Parathyroid adenoma (tissue), 2 donors: ENCODE results near the gene CACNA1C.

ENCODE experiments used
- H2AFZ ChIP-seq: fragments of 300-600 bp; sonication (generic); one replicate; pipeline ENCODE4 v1.7.0; 2017; ENCODE audit warnings: antibody characterized with exemption, mild to moderate bottlenecking
- H3K27ac ChIP-seq: fragments of 300-600 bp; sonication (generic); one replicate; pipeline ENCODE4 v1.7.0; 2017
- H3K27me3 ChIP-seq: fragments of 300-600 bp; sonication (generic); one replicate; pipeline ENCODE4 v1.7.0; 2017; ENCODE audit warnings: low read length; ENCODE audit not compliant: control insufficient read depth, insufficient read depth
- H3K36me3 ChIP-seq: fragments of 300-600 bp; sonication (generic); one replicate; pipeline ENCODE4 v1.7.0; 2017; ENCODE audit warnings: low read length; ENCODE audit not compliant: control insufficient read depth, insufficient read depth
- H3K4me1 ChIP-seq: fragments of 300-600 bp; sonication (generic); one replicate; pipeline ENCODE4 v1.7.0; 2017; ENCODE audit warnings: control low read depth
- H3K4me2 ChIP-seq: fragments of 300-600 bp; sonication (generic); one replicate; pipeline ENCODE4 v1.7.0; 2017; ENCODE audit warnings: low read length
- H3K4me3 ChIP-seq: fragments of 300-600 bp; sonication (generic); one replicate; pipeline ENCODE4 v1.7.0; 2017; ENCODE audit warnings: low read depth, low read length
- H3K79me2 ChIP-seq: fragments of 300-600 bp; sonication (generic); one replicate; pipeline ENCODE4 v1.7.0; 2017; ENCODE audit warnings: control low read depth
- H3K9ac ChIP-seq: fragments of 300-600 bp; sonication (generic); one replicate; pipeline ENCODE4 v1.7.0; 2017; ENCODE audit warnings: mild to moderate bottlenecking
- H3K9me3 ChIP-seq: fragments of 300-600 bp; sonication (generic); one replicate; pipeline ENCODE4 v1.7.0; 2017; ENCODE audit warnings: low read length; ENCODE audit not compliant: control insufficient read depth
- CTCF ChIP-seq: fragments of 300-600 bp; sonication (generic); IDR thresholded peaks from one replicate; pipeline ENCODE4 v1.7.0; 2017; ENCODE audit warnings: antibody characterized with exemption, mild to moderate bottlenecking
- donor health status: primary hyperparathyroidism.

The CACNA1C gene

GRCh38 chr12:2264651-2265232, 212.0 kb downstream of the CACNA1C start:
- no peak overlapping the region for H3K27ac ChIP-seq
- H3K9me3 ChIP-seq = no peaks in the 10 kb centered on the region
- H2AFZ ChIP-seq = no peak overlapping the region
- H3K4me3 ChIP-seq = no peak overlapping the region
- no peak overlapping the region for H3K9ac ChIP-seq
- H3K4me2 ChIP-seq = no peak overlapping the region
- H3K36me3 ChIP-seq = no peaks in the 10 kb centered on the region
- no peaks in the 10 kb centered on the region for H3K27me3 ChIP-seq
- no peaks in the 10 kb centered on the region for H3K79me2 ChIP-seq
- H3K4me1 ChIP-seq = no peaks in the 10 kb centered on the region
- no peak for TF ChIP-seq CTCF

GRCh38 chr12:2265461-2266167, 212.8 kb downstream of the CACNA1C start:
- H3K27me3 ChIP-seq = no peaks in the 10 kb centered on the region
- no peak overlapping the region for H3K4me3 ChIP-seq
- H3K9ac ChIP-seq = no peak overlapping the region
- no peaks in the 10 kb centered on the region for H3K36me3 ChIP-seq
- no peaks in the 10 kb centered on the region for H3K9me3 ChIP-seq
- no peak overlapping the region for H3K27ac ChIP-seq
- no peak overlapping the region for H2AFZ ChIP-seq
- no peaks in the 10 kb centered on the region for H3K4me1 ChIP-seq
- no peak overlapping the region for H3K4me2 ChIP-seq
- TF ChIP-seq CTCF = no peak
- no peaks in the 10 kb centered on the region for H3K79me2 ChIP-seq

GRCh38 chr12:2266666-2267620, 214.2 kb downstream of the CACNA1C start:
- no peak for TF ChIP-seq CTCF
- H3K36me3 ChIP-seq = no peaks in the 10 kb centered on the region
- H2AFZ ChIP-seq = no peak overlapping the region
- H3K9me3 ChIP-seq = no peaks in the 10 kb centered on the region
- H3K4me1 ChIP-seq = no peaks in the 10 kb centered on the region
- H3K27ac ChIP-seq = no peak overlapping the region
- no peak overlapping the region for H3K4me3 ChIP-seq
- H3K9ac ChIP-seq = no peak overlapping the region
- no peaks in the 10 kb centered on the region for H3K27me3 ChIP-seq
- H3K79me2 ChIP-seq = no peaks in the 10 kb centered on the region
- no peak overlapping the region for H3K4me2 ChIP-seq

GRCh38 chr12:2267703-2268470, 215.1 kb downstream of the CACNA1C start:
- H3K9me3 ChIP-seq = no peaks in the 10 kb centered on the region
- H3K79me2 ChIP-seq = no peaks in the 10 kb centered on the region
- no peaks in the 10 kb centered on the region for H3K4me1 ChIP-seq
- H3K4me2 ChIP-seq = no peak overlapping the region
- no peak for TF ChIP-seq CTCF
- no peaks in the 10 kb centered on the region for H3K36me3 ChIP-seq
- no peaks in the 10 kb centered on the region for H3K27me3 ChIP-seq
- no peak overlapping the region for H3K9ac ChIP-seq
- H2AFZ ChIP-seq = no peak overlapping the region
- H3K4me3 ChIP-seq = no peak overlapping the region
- H3K27ac ChIP-seq = no peak overlapping the region
